Effector memory CD4-positive, alpha-beta T cell (primary cell): ENCODE data around the gene OXSR1.
"Not testable (repeated sequence)": the region's sequence is repeated elsewhere in the genome, so short reads cannot be mapped to it uniquely, and the experiment has no call there.

ENCODE experiments used
- DNase-seq, 3 donors: peaks; one replicate each; pipeline ENCODE4 v3.0.0-alpha.2; 2020
- H3K27ac ChIP-seq: 2 replicates; pipeline ENCODE4 v1.7.0; 2013; ENCODE audit warnings: mild to moderate bottlenecking, low read length, moderate library complexity; ENCODE audit not compliant: insufficient read depth, poor library complexity, severe bottlenecking
- H3K27me3 ChIP-seq: replicated peaks from 2 replicates; pipeline ENCODE4 v1.7.0; 2013; ENCODE audit warnings: mild to moderate bottlenecking, low read length; ENCODE audit not compliant: insufficient read depth, control insufficient read depth, poor library complexity, severe bottlenecking
- H3K36me3 ChIP-seq: 2 replicates; pipeline ENCODE4 v1.7.0; 2013; ENCODE audit warnings: mild to moderate bottlenecking, low read length, moderate library complexity; ENCODE audit not compliant: control insufficient read depth, insufficient read depth
- H3K4me1 ChIP-seq: 2 replicates; pipeline ENCODE4 v1.7.0; 2013; ENCODE audit warnings: low read length, mild to moderate bottlenecking; ENCODE audit not compliant: control insufficient read depth, insufficient read depth, poor library complexity, severe bottlenecking
- H3K4me3 ChIP-seq: 2 replicates; pipeline ENCODE4 v1.7.0; 2013; ENCODE audit warnings: low read length, low read depth, mild to moderate bottlenecking; ENCODE audit not compliant: insufficient read depth, poor library complexity, severe bottlenecking
- H3K9me3 ChIP-seq: 2 replicates; pipeline ENCODE4 v1.7.0; 2013; ENCODE audit warnings: mild to moderate bottlenecking, low read length, moderate library complexity; ENCODE audit not compliant: control insufficient read depth

OXSR1 gene

DNA sequence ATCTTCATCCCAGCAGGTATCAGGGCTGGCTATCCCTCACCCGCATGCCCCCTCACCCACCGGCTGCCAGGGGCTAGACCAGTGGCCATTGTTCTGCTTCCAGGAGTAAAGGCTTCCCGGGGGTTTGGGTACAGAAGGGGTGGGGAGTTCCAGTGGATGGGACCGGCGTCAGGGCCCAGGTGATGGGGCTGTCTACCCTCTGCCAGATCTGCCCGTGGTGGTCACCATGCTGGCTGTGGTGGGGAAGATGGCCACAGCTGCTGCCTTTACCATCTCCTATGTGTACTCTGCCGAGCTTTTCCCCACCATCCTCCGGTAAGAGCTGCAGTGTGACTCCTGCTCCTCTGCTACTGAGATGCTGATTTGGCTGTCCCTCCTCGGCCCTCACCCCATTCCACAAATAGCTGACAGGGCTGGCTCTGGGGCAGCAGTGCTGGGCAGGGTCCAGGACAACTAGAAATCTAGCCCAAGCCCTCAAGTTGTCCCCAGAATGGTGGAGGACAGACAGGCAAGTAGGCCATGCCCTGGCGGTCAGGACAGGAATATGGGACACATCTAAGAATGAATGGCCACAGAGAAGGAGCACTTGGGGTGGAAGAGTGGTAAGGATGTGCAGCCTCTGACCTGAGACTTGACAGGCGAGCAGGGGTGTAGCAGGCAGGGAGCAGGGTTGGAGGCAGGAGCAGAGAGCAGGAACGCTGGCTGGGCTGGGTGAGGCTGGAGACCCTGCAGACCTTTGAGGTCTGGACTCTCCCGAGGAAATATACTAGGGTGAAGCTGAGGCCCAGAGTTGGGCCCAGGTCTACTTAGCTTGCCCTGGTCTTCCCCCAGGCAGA lies 111.0 kb downstream of the OXSR1 start:
- Histone ChIP-seq H3K36me3 (peaks cover 4% of the 10 kb centered on the region), H3K27ac (no peak overlapping the region), H3K4me3 (no peak overlapping the region), H3K9me3 (no peaks in the 10 kb centered on the region), H3K27me3 (no peaks in the 10 kb centered on the region), H3K4me1 (no peaks in the 10 kb centered on the region)
- DNase-seq = no peak

DNA sequence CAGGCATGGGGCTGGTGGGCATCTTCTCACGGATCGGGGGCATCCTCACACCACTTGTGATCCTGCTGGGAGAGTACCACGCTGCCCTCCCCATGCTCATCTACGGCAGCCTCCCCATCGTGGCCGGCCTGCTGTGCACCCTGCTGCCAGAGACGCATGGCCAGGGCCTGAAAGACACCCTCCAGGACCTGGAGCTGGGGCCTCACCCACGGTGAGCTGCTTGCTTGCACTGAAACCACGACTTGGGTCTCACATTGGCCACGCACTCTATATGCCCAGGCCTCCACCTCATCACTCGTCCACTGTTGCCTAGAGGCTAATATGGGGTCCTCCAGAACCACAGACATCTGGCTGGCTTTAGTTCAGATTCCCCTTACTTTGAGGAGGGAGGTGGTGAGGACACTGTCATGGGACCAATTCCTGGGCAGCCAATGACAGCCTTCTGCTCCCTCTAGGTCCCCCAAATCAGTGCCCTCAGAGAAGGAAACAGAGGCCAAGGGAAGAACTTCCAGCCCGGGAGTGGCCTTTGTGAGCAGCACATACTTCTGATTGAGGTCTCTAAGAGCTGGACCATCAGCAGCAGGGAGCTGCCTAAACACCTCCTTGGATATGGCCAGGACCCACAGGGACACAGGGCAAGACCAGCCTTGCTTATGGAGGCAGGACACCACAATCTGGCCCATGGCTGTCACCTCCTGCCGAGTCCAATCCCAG lies 111.7 kb downstream of the OXSR1 start:
- Histone ChIP-seq H3K27ac (no peak overlapping the region), H3K36me3 (peaks cover 4% of the 10 kb centered on the region)

DNA sequence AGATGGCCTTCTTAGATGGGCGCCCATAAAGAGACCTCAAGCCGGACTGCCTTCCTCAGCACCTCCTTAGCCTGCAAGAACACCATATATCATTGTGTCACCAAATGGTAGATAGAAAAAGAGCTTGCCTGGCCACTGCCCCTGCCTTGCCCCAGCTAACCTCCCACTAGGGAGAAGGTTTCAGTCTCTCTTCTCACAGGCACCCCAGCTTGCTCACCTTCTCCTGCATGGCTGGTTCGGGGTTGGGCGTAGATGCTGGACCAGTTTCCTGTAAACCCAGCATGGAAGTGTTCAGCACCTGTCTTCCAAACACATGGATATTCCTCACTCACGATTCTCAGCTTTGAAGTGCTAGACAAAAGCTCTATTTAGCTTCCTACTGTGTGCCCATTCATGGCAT lies 113.5 kb downstream of the OXSR1 start:
- peaks cover 4% of the 10 kb centered on the region for H3K36me3 ChIP-seq
- no peaks in the 10 kb centered on the region for H3K4me1 ChIP-seq
- no peaks in the 10 kb centered on the region for H3K9me3 ChIP-seq
- DNase-seq = no peak
- no peak overlapping the region for H3K4me3 ChIP-seq
- H3K27me3 ChIP-seq = no peaks in the 10 kb centered on the region
- H3K27ac ChIP-seq = no peak overlapping the region

More for the DNA sequence above, 111.7 kb downstream of the OXSR1 start:
- Histone ChIP-seq H3K9me3 (no peaks in the 10 kb centered on the region), H3K4me1 (no peaks in the 10 kb centered on the region), H3K4me3 (no peak overlapping the region), H3K27me3 (no peaks in the 10 kb centered on the region)
- DNase-seq = no peak

DNA sequence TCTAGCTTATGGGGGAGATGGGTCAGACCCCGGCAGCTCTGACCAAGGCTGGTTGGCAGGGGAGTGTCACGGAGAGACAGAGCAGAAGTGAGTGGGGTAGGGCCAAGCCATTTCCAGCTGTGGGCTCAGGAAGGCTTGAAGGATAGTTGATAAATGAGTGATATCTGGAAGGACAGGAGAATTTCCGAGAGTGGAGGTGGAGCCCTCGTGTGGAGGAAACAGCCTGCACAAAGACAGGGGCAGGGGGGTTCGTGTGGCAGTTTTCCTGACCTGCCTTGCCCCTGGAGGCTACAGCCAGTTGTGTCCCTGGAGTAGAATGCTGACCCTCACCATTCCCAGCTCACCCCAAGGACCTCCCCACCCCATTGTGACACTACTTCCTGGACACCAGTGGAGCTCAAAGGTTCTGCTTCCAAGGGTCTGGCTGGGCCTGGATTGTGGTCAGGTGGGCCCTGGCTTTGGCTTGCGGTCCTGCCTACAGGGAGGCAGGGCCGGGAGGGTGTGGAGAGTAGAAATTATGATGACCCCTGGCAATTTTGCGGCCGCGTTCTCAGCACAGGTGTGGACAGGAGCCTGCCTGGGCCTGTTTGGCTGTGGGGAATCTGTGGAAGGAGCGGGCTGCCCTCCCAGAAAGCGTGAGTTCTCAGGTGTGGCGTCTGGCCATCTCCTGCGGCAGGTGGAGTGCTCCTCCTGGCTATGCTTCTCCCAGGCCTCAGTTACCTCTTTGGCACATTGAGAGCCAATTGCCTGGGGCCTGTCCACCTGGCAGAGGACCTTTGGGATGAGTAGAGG lies 116.8 kb downstream of the OXSR1 start, which contains the start of gene SLC22A14:
TSS of gene SLC22A14 (plus strand) at position 400 of the 792 bp plus-strand sequence. CDS start 23,733 bp downstream, outside the sequence.
- Histone ChIP-seq H3K9me3 (no peaks in the 10 kb centered on the region), H3K27ac (no peak within 1 kb of the TSS), H3K4me3 (no peak within 1 kb of the TSS), H3K36me3 (no peaks in the 10 kb centered on the region), H3K27me3 (no peaks in the 10 kb centered on the region), H3K4me1 (no peaks in the 10 kb centered on the region)
- no peak for DNase-seq

DNA sequence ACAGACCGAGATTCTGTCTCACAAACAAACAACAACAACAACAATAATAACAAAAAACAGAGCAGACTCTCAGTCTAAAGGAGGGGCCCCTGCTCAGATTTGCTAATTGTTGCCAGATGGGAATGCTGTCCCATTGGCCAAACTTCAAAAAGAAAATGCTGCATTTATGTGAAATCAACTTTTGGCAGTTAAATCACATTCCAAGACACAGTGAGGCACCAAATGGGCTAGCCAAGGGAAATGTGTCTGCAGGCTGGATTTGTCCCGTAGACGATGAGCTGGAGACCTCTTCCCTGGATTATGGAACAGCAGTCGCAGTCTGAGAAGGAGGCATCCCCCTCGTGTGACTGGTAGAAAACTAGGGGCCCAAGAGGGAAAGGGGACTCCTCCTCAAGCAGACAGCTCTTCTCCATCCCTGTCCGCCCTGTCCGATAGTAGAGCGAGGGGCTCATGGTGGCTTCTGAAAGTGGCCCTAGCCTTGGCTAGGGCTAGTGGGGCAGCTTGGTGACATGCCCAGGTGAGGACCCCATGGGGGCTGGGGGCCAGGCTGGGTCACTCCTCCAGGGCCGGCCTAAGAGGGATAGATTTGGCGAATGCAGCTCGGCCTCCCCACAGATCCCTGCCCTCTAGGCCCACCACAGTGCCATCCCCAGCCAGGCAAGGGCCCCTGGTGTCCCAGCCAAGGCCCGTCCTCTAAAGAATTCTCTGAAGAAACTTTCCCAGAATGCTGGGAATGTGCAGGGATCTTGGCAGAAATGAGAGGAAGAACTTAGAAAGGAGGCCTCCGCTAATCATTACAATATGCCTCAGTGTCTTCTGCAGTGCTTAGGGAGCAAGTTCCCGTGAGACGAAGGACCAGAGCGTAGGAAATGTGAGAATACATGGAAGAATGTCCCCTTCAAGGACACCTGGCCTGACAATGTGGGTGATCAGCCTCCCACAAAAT lies 118.7 kb downstream of the OXSR1 start:
- Histone ChIP-seq H3K4me3 (no peak overlapping the region), H3K27me3 (no peaks in the 10 kb centered on the region), H3K27ac (no peak overlapping the region), H3K36me3 (no peaks in the 10 kb centered on the region), H3K9me3 (no peaks in the 10 kb centered on the region), H3K4me1 (no peaks in the 10 kb centered on the region)
- no peak for DNase-seq

DNA sequence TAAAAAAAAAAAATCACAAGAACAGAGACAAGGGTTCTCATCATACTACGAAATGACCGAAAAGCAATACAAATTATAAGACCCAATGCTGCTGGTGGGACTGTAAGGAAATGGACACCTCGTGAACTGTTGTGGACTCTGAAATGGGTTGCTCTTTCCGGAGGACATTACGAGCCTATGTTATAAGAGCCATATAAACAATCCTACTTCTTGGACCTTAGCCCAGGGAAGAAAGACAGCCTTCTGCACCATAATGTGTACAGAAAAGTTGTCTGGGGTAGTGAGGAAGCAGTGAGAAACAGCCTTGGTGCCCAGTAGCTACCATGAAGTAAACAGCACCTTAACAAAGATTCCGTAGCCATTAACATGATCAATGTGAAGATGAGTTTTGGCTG lies 119.4 kb downstream of the OXSR1 start:
- H3K4me3 ChIP-seq = no peak overlapping the region
- H3K4me1 ChIP-seq = no peaks in the 10 kb centered on the region
- H3K36me3 ChIP-seq = no peaks in the 10 kb centered on the region
- no peaks in the 10 kb centered on the region for H3K27me3 ChIP-seq
- no peak overlapping the region for H3K27ac ChIP-seq
- no peaks in the 10 kb centered on the region for H3K9me3 ChIP-seq
- no peak for DNase-seq

DNA sequence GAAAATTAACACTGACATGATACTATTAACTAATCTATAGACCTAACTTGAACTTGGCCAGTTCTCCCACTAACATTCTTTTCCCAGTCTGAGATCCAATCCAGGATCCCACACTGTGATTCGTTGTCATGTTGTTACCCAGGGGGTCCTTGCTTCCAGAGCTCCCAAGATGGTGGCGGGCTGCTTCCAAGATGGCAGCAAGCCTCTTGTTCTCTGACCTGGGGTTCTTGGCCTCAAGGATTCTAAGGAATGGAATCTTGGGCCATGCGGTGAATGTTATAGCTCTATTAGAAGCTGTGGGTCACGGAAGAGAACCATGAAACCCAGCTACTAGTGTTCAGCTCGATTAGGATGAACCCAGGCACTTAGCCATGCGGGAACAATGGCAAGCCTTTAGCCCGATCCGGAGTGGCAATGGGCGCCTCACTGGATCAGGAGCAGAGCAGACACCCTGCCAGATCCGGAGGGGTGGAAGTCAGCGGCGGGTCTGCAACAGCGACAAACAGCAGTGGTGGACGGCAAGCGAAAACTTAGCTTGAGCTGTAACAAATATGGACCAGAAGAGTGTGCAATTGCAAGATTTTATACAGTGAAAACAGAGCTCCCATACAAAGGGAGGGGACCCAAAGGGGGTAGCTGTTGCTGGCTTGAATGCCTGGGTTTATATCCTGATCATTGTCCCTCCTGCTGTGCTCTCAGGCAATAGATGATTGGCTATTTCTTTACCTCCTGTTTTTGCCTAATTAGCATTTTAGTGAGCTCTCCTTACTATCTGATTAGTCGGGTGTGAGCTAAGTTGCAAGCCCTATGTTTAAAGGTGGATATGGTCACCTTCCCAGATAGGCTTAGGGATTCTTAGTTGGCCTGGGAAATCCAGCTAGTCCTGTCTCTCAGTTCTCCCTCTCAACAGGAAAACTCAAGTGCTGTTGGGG lies 124.2 kb downstream of the OXSR1 start:
- not testable (repeated sequence) for H3K4me3 ChIP-seq, H3K36me3 ChIP-seq, H3K27me3 ChIP-seq, DNase-seq, H3K27ac ChIP-seq, H3K9me3 ChIP-seq, H3K4me1 ChIP-seq

DNA sequence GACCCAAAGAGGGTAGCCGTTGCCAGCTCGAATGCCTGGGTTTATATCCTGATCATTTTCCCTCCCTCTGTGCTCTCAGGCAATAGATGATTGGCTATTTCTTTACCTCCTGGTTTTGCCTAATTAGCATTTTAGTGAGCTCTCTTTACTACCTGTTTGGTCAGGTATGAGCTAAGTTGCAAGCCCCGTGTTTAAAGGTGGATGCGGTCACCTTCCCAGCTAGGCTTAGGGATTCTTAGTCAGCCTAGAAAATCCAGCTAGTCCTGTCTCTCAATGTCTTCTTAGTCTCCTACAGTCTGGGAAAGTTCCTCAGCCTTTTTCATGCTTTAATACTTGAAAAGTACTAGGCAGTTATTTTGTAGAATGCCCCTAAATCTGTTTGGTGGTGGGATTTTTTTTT lies 131.7 kb downstream of the OXSR1 start:
- H3K4me1 ChIP-seq, H3K4me3 ChIP-seq, H3K27ac ChIP-seq, H3K9me3 ChIP-seq, DNase-seq, H3K27me3 ChIP-seq, H3K36me3 ChIP-seq: not testable (repeated sequence)
